NCI-H128 (cell line): ENCODE measurements around the gene PDP2.
"Not testable (repeated sequence)": the region's sequence is repeated elsewhere in the genome, so short reads cannot be mapped to it uniquely, and the experiment has no call there.

Experiments used
- DNase-seq: peaks from one replicate; lab custom pipeline; 2025; ENCODE audit not compliant: unreplicated experiment; lab: John Stamatoyannopoulos, UW

Gene PDP2

GRCh38 chr16:66885491-66885890, 5.2 kb downstream of the PDP2 start:
- no peak for DNase-seq

- no peak for DNase-seq
Measured at GRCh38 chr16:66886321-66886720, 6.0 kb downstream of the PDP2 start.

GRCh38 chr16:66886914-66887313, 6.6 kb downstream of the PDP2 start:
- no peak for DNase-seq

GRCh38 chr16:66888647-66889615, 8.6 kb downstream of the PDP2 start:
- DNase-seq, result no peak

- DNase-seq, result no peak
Measured at GRCh38 chr16:66889622-66890021, 9.3 kb downstream of the PDP2 start.

GRCh38 chr16:66890799-66891198, 10.5 kb downstream of the PDP2 start:
- DNase-seq, result no peak

- DNase-seq, result no peak
Measured at GRCh38 chr16:66891360-66891759, 11.0 kb downstream of the PDP2 start.

GRCh38 chr16:66891797-66892196, 11.5 kb downstream of the PDP2 start:
- DNase-seq, result no peak

GRCh38 chr16:66894055-66894454, 13.7 kb downstream of the PDP2 start:
- DNase-seq, result no peak

GRCh38 chr16:66894948-66895688, 14.8 kb downstream of the PDP2 start:
- DNase-seq, result peak; percentile 21

GRCh38 chr16:66895689-66895979, 15.3 kb downstream of the PDP2 start:
- no peak for DNase-seq

- DNase-seq, result no peak
Measured at GRCh38 chr16:66895999-66896398, 15.7 kb downstream of the PDP2 start.

- DNase-seq, result not testable (repeated sequence)
Measured at GRCh38 chr16:66896682-66897081, 16.4 kb downstream of the PDP2 start.

GRCh38 chr16:66898207-66898606, 17.9 kb downstream of the PDP2 start:
- no peak for DNase-seq

GRCh38 chr16:66898933-66899309, 18.6 kb downstream of the PDP2 start:
- no peak for DNase-seq

GRCh38 chr16:66899310-66899944, 19.1 kb downstream of the PDP2 start:
- no peak for DNase-seq

GRCh38 chr16:66899945-66900710, 19.8 kb downstream of the PDP2 start:
- DNase-seq, result no peak

- DNase-seq, result no peak
Measured at GRCh38 chr16:66900721-66901441, 20.6 kb downstream of the PDP2 start.

- DNase-seq, result no peak
Measured at GRCh38 chr16:66901626-66902025, 21.3 kb downstream of the PDP2 start.
